Transverse colon (tissue), 4 donors: ENCODE data around the gene CDHR3.

Experiments used
- POLR2A ChIP-seq: fragments of 450-650 bp; IDR thresholded peaks from one replicate; pipeline ENCODE4 v1.6.1; 2016; ENCODE audit warnings: antibody characterized with exemption, mild to moderate bottlenecking, moderate library complexity
- POLR2AphosphoS5 ChIP-seq, 3 donors: sonication (generic); formaldehyde crosslinking; IDR thresholded peaks; one replicate each; pipeline ENCODE4 v1.6.1; 2016; ENCODE audit warnings: antibody characterized with exemption in 3 of 3
- TF ChIP-seq, protein P1 (sequence below), 5 experiments: fragments of 200-600 bp in 3 of 5; fragments of 450-650 bp in 2 of 5; sonication (generic) in 3 of 5; IDR thresholded peaks; 1 replicate in 2 of 5; 2 replicates in 3 of 5; pipeline ENCODE4 v1.5.1; 2016 to 2017; ENCODE audit warnings: antibody characterized with exemption in 5 of 5, inconsistent platforms in 3 of 5, mild to moderate bottlenecking in 2 of 5, moderate library complexity in 1 of 5

DNA sequence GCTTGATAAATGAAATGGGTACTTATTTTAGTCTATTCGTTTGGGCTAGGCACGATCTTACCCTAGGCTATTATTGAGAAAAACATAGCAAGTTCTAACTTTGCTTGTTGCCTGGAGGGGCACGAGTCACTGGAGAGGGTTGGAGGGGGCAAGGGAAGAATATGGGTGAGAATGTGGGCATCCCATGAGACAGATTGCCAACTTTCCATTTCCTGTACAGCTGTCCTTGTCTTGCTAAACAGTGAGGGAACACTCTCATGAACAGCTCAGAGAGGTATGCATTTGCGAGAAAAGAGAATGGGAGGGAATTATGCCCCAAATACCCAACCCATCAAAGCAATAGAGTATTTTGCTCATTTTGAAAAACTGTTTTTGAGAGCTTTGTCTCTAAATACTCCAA, 9.2 kb downstream of the CDHR3 start:
- TF ChIP-seq, protein P1, sequence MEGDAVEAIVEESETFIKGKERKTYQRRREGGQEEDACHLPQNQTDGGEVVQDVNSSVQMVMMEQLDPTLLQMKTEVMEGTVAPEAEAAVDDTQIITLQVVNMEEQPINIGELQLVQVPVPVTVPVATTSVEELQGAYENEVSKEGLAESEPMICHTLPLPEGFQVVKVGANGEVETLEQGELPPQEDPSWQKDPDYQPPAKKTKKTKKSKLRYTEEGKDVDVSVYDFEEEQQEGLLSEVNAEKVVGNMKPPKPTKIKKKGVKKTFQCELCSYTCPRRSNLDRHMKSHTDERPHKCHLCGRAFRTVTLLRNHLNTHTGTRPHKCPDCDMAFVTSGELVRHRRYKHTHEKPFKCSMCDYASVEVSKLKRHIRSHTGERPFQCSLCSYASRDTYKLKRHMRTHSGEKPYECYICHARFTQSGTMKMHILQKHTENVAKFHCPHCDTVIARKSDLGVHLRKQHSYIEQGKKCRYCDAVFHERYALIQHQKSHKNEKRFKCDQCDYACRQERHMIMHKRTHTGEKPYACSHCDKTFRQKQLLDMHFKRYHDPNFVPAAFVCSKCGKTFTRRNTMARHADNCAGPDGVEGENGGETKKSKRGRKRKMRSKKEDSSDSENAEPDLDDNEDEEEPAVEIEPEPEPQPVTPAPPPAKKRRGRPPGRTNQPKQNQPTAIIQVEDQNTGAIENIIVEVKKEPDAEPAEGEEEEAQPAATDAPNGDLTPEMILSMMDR (IDR thresholded peaks at IDR 0.05), result no peak
- TF ChIP-seq POLR2AphosphoS5 (IDR thresholded peaks at IDR 0.05) (no peak), POLR2A (no peak)
